GM12878 (cell line): ENCODE measurements around the gene GNPDA2. TPM values are rescaled to one million over a fixed set of nuclear protein-coding genes. Genes with fewer than 3 reads are reported as not detected.
A peak's percentile ranks its signal among the peaks of the same experiment; 100 is the strongest.

ENCODE experiments used
- CEBPZ ChIP-seq: fragments of 150-350 bp; IDR thresholded peaks from 2 replicates; pipeline ENCODE4 v1.6.1; 2016; ENCODE audit warnings: low read depth, low read length
- CHD1 ChIP-seq: IDR thresholded peaks from 2 replicates; pipeline ENCODE4 v1.6.1; 2012; ENCODE audit warnings: low read depth, low read length, improper control_type of control experiment
- ESRRA ChIP-seq: IDR thresholded peaks from 2 replicates; pipeline ENCODE4 v1.6.1; 2012; ENCODE audit warnings: mild to moderate bottlenecking, low read length, improper control_type of control experiment
- FOS ChIP-seq: IDR thresholded peaks from 3 replicates; pipeline ENCODE4 v1.6.1; 2011; ENCODE audit warnings: borderline replicate concordance; ENCODE audit not compliant: insufficient read length; ENCODE audit errors: extremely low read depth
- GABPA ChIP-seq: IDR thresholded peaks from 2 replicates; pipeline ENCODE4 v1.6.1; 2014; ENCODE audit warnings: antibody characterized with exemption, low read depth, mild to moderate bottlenecking, inconsistent platforms
- HCFC1 ChIP-seq: fragments of 150-350 bp; IDR thresholded peaks from 2 replicates; pipeline ENCODE4 v1.6.1; 2014; ENCODE audit warnings: low read length
- MTA2 ChIP-seq: fragments of 450-650 bp; IDR thresholded peaks from 2 replicates; pipeline ENCODE4 v1.6.1; 2016; ENCODE audit warnings: low read depth, mild to moderate bottlenecking, moderate library complexity
- NFXL1 ChIP-seq: fragments of 450-650 bp; IDR thresholded peaks from 2 replicates; pipeline ENCODE4 v1.6.1; 2017; ENCODE audit warnings: antibody characterized with exemption, mild to moderate bottlenecking, borderline replicate concordance
- NFYA ChIP-seq: IDR thresholded peaks from 2 replicates; pipeline ENCODE4 v1.6.1; 2011; ENCODE audit warnings: low read depth, mild to moderate bottlenecking, low read length, improper control_type of control experiment, borderline replicate concordance
- NKRF ChIP-seq: fragments of 450-650 bp; conservative IDR thresholded peaks from 2 replicates; pipeline ENCODE4 v1.6.1; 2017; ENCODE audit warnings: mild to moderate bottlenecking, moderate library complexity
- NR2C1 ChIP-seq: fragments of 450-650 bp; IDR thresholded peaks from 2 replicates; pipeline ENCODE4 v1.6.1; 2017; ENCODE audit warnings: antibody characterized with exemption, mild to moderate bottlenecking, moderate library complexity
- PAX8 ChIP-seq: fragments of 450-650 bp; IDR thresholded peaks from 2 replicates; pipeline ENCODE4 v1.6.1; 2017; ENCODE audit warnings: mild to moderate bottlenecking, moderate library complexity
- PBX3 ChIP-seq: IDR thresholded peaks from 2 replicates; pipeline ENCODE4 v1.6.1; 2011; ENCODE audit warnings: mild to moderate bottlenecking, low read depth, low read length, moderate library complexity; ENCODE audit not compliant: insufficient replicate concordance
- RAD51 ChIP-seq: fragments of 450-650 bp; IDR thresholded peaks from 2 replicates; pipeline ENCODE4 v1.6.1; 2016; ENCODE audit warnings: moderate library complexity, mild to moderate bottlenecking, inconsistent platforms
- RBBP5 ChIP-seq: fragments of 200-600 bp; sonication (generic); conservative IDR thresholded peaks from 2 replicates; pipeline ENCODE4 v1.6.1; 2016
- RELA ChIP-seq: fragments of 450-650 bp; IDR thresholded peaks from 2 replicates; pipeline ENCODE4 v1.8.0; 2014; ENCODE audit warnings: borderline replicate concordance; ENCODE audit not compliant: partially characterized antibody
- SPI1 ChIP-seq: IDR thresholded peaks from 2 replicates; pipeline ENCODE4 v1.6.1; 2011; ENCODE audit warnings: low read depth, mild to moderate bottlenecking, low read length, moderate library complexity, borderline replicate concordance; ENCODE audit not compliant: insufficient read depth
- TAF1 ChIP-seq: IDR thresholded peaks from 2 replicates; pipeline ENCODE4 v1.6.1; 2011; ENCODE audit warnings: mild to moderate bottlenecking, low read depth, low read length, borderline replicate concordance
- WRNIP1 ChIP-seq: IDR thresholded peaks from 2 replicates; pipeline ENCODE4 v1.6.1; 2011; ENCODE audit warnings: low read depth, low read length, improper control_type of control experiment, borderline replicate concordance
- polyA plus RNA-seq, 11 experiments: library from polyadenylated mRNA; depleted of rRNA in 4 of 11; unstranded in 6 of 11; stranded (reverse) in 5 of 11; fragments of >200 nt; fragmentation: Nextera tagmentation in 4 of 11; fragmentation: Illumina TruSeq in 1 of 11; extraction: Ambion mirVana in 4 of 11; extraction: Trizol in 1 of 11; gene quantifications; 1 replicate in 1 of 11; 2 replicates in 10 of 11; pipeline versions ENCODE4 v1.2.1 to v1.2.3, GENCODE V29; 2011 to 2016; ENCODE audit warnings: inconsistent platforms in 2 of 11, missing spikeins in 2 of 11, low read depth in 1 of 11
- total RNA-seq, 4 experiments: library from RNA; depleted of rRNA in 3 of 4; stranded (reverse); fragments of >200 nt in 3 of 4; fragmentation: Illumina TruSeq in 1 of 4; extraction: Trizol in 1 of 4; gene quantifications; 2 replicates each; pipeline versions ENCODE4 v1.2.1 to v1.2.3, GENCODE V29; 2013 to 2021

Gene GNPDA2
- total and polyA plus RNA-seq, 10 of the 15 experiments (the other 5 are each of a cell fraction or from before 2014, with no cell fraction given), result 16.7 to 45.8 (median 23.8) TPM

DNA sequence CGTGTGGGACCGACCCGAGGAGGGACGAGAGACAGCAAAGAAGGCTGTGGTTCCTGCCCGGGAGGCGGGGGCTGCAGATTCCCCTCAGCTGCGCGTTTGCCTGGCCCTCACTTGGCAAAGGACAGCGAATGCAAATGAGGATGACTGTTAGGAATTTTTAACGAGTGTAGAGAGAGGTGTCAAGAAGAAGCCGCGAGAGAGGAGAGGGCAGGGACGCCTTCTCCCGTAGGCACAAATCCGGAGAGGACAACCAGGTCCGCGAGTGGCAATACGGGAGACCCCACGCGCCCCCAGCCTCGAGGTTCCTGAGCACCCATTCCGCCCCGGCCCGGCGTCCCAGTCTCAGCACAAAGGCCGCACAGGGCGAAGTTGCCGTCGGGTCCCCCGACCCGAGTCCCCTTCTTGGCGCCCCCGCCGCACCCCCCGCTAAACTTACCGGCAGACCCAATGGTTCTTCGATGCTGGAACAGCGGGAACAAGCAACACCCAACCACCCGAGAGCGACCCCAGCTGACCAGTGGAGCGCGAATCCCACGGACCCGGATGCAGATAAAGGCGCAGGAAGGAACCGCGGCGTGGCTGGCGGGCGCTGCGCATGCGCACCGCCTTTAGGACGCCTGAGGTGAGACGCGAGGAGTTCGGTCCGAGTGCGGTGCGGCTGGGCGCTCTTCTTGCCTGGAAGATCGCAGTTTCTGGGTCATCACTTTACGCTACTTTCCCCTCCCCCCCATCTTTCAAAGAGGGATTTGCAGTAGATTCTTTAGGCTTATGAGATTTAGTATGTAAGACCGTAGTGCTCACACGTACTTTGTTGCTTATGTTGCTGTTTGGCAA, at the start of gene GNPDA2 (continued):
- no peak for TF ChIP-seq FOS
- peak; percentile 64; the same call in 1 of the 2 replicates for TF ChIP-seq TAF1
- TF ChIP-seq RELA, result no peak
- TF ChIP-seq PAX8, result no peak
- no peak for TF ChIP-seq MTA2
- TF ChIP-seq GABPA, result peak; percentile 77
- no peak for TF ChIP-seq NKRF
- no peak for TF ChIP-seq CEBPZ
- no peak for TF ChIP-seq NFXL1
- no peak for TF ChIP-seq WRNIP1
- TF ChIP-seq RAD51, result no peak
- TF ChIP-seq ESRRA, result no peak
- TF ChIP-seq PBX3, result no peak
- no peak for TF ChIP-seq CHD1
- TF ChIP-seq NR2C1, result peak; percentile 88
- TF ChIP-seq RBBP5, result no peak
- no peak for TF ChIP-seq NFYA
- TF ChIP-seq SPI1, result 0 out of 2 replicates have a peak, but pooled peaks have one; percentile 7
- peak; percentile 37; the same call in 1 of the 2 replicates for TF ChIP-seq HCFC1
